Fibroblast of lung (primary cell): Measurements from ENCODE around the gene MFSD2A. TPM values are rescaled to one million over a fixed set of nuclear protein-coding genes. Genes with fewer than 3 reads are reported as not detected.
A peak's percentile ranks its signal among the peaks of the same experiment; 100 is the strongest.

Experiments used
- DNase-seq, 2 donors: peaks; one replicate each; pipeline versions ENCODE4 v3.0.0 to v3.0.0-alpha.2; 2010; ENCODE audit warnings: low read depth in 2 of 2
- H2AFZ ChIP-seq: 2 replicates; pipeline ENCODE4 v1.5.1; 2012; ENCODE audit warnings: low read length, control low read depth, inconsistent platforms
- H3K27ac ChIP-seq: 2 replicates; pipeline ENCODE4 v1.5.1; 2011; ENCODE audit warnings: low read length, control low read depth; ENCODE audit not compliant: insufficient read depth
- H3K27me3 ChIP-seq: 2 replicates; pipeline ENCODE4 v1.5.1; 2011; ENCODE audit warnings: mild to moderate bottlenecking, low read length; ENCODE audit not compliant: control insufficient read depth, insufficient read depth
- H3K36me3 ChIP-seq: 2 replicates; pipeline ENCODE4 v1.5.1; 2011; ENCODE audit warnings: low read length; ENCODE audit not compliant: control insufficient read depth, insufficient read depth
- H3K4me1 ChIP-seq: 2 replicates; pipeline ENCODE4 v1.5.1; 2011; ENCODE audit warnings: low read length; ENCODE audit not compliant: control insufficient read depth, insufficient read depth; ENCODE audit errors: extremely low read depth
- H3K4me2 ChIP-seq: 2 replicates; pipeline ENCODE4 v1.5.1; 2011; ENCODE audit warnings: low read length, control low read depth; ENCODE audit not compliant: insufficient read depth; ENCODE audit errors: extremely low read depth
- H3K4me3 ChIP-seq, 4 experiments: fragments of 200-600 bp in 1 of 4; sonication (generic) in 1 of 4; replicated peaks in 1 of 4; 2 replicates each; pipeline ENCODE4 v1.5.1; 2011 to 2016; ENCODE audit warnings: low read length in 4 of 4, low read depth in 3 of 4, mild to moderate bottlenecking in 3 of 4, control low read depth in 2 of 4, inconsistent platforms in 1 of 4, mixed read lengths in 1 of 4; ENCODE audit not compliant: insufficient read depth in 1 of 4; ENCODE audit errors: control extremely low read depth in 1 of 4
- H3K79me2 ChIP-seq: 2 replicates; pipeline ENCODE4 v1.5.1; 2012; ENCODE audit warnings: mild to moderate bottlenecking, low read length, inconsistent platforms; ENCODE audit not compliant: control insufficient read depth, insufficient read depth
- H3K9ac ChIP-seq: 2 replicates; pipeline ENCODE4 v1.5.1; 2011; ENCODE audit warnings: mild to moderate bottlenecking, low read length, control low read depth; ENCODE audit not compliant: insufficient read depth
- H3K9me3 ChIP-seq: 2 replicates; pipeline ENCODE4 v1.5.1; 2012; ENCODE audit warnings: low read depth, low read length; ENCODE audit not compliant: control insufficient read depth, insufficient read depth
- H4K20me1 ChIP-seq: 2 replicates; pipeline ENCODE4 v1.5.1; 2011; ENCODE audit warnings: low read length; ENCODE audit not compliant: control insufficient read depth, insufficient read depth; ENCODE audit errors: extremely low read depth
- EZH2 ChIP-seq: IDR thresholded peaks from 2 replicates; pipeline ENCODE4 v1.5.1; 2012; ENCODE audit warnings: low read length, control low read depth, mild to moderate bottlenecking; ENCODE audit errors: missing control alignments
- polyA plus RNA-seq, 2 donors: library from polyadenylated mRNA; depleted of rRNA in 1 of 2; stranded (reverse) in 1 of 2; unstranded in 1 of 2; fragments of >200 nt; gene quantifications; 2 replicates each; pipeline ENCODE4 v1.2.1, GENCODE V29; 2011 to 2012; ENCODE audit warnings: missing spikeins in 1 of 2
- total RNA-seq: library from RNA; depleted of rRNA; stranded (reverse); fragments of >200 nt; gene quantifications from 2 replicates; pipeline ENCODE4 v1.2.1, GENCODE V29; 2014
- TF ChIP-seq, protein P1 (sequence below), 2 donors: IDR thresholded peaks in 1 of 2; conservative IDR thresholded peaks in 1 of 2; 1 replicate in 1 of 2; 2 replicates in 1 of 2; pipeline ENCODE4 v1.5.1; 2011 to 2012; ENCODE audit warnings: low read length in 2 of 2, control low read depth in 1 of 2, inconsistent platforms in 1 of 2, low read depth in 1 of 2, mild to moderate bottlenecking in 1 of 2

MFSD2A gene
- total and polyA plus RNA-seq, 2 donors (not counting 1 experiment from before 2014, with no cell fraction given) = 0.90 to 1.2 TPM

DNA sequence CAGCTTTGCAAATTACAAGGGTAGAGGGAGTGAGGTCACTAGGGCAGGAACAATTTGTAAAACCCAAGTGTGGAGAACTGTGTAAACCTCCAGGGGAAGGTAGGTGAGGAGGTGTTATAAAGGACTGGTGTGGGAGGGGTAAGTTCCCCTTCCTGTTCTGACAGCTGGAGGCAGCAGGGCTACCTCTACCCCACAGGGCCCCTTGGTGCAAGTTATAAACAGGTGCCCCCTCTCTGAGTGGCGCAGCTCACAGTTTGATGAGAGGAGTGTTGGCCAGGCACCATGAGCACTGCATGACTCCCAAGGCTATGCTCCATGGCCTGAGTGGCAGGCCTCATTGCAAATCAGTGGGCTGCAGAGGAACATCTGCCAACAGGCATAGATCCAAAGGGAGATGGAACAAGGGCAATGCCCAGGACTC lies 41.0 kb downstream of the MFSD2A start:
- Histone ChIP-seq H3K27ac (no peak overlapping the region), H3K4me2 (no peak overlapping the region), H3K9me3 (no peaks in the 10 kb centered on the region), H3K4me1 (no peaks in the 10 kb centered on the region), H2AFZ (no peak overlapping the region), H3K27me3 (no peaks in the 10 kb centered on the region), H3K4me3 (no peak overlapping the region), H3K79me2 (no peaks in the 10 kb centered on the region), H3K36me3 (no peaks in the 10 kb centered on the region), H3K9ac (no peak overlapping the region), H4K20me1 (no peaks in the 10 kb centered on the region)
- no peak for DNase-seq
- no peak for TF ChIP-seq EZH2
- TF ChIP-seq, protein P1, sequence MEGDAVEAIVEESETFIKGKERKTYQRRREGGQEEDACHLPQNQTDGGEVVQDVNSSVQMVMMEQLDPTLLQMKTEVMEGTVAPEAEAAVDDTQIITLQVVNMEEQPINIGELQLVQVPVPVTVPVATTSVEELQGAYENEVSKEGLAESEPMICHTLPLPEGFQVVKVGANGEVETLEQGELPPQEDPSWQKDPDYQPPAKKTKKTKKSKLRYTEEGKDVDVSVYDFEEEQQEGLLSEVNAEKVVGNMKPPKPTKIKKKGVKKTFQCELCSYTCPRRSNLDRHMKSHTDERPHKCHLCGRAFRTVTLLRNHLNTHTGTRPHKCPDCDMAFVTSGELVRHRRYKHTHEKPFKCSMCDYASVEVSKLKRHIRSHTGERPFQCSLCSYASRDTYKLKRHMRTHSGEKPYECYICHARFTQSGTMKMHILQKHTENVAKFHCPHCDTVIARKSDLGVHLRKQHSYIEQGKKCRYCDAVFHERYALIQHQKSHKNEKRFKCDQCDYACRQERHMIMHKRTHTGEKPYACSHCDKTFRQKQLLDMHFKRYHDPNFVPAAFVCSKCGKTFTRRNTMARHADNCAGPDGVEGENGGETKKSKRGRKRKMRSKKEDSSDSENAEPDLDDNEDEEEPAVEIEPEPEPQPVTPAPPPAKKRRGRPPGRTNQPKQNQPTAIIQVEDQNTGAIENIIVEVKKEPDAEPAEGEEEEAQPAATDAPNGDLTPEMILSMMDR (conservative IDR thresholded peaks at IDR 0.05 in 1 of 2, IDR thresholded peaks at IDR 0.05 in 1 of 2; ENCODE audit: low read depth in 1 of 2, low read length in 2 of 2) = no peak

DNA sequence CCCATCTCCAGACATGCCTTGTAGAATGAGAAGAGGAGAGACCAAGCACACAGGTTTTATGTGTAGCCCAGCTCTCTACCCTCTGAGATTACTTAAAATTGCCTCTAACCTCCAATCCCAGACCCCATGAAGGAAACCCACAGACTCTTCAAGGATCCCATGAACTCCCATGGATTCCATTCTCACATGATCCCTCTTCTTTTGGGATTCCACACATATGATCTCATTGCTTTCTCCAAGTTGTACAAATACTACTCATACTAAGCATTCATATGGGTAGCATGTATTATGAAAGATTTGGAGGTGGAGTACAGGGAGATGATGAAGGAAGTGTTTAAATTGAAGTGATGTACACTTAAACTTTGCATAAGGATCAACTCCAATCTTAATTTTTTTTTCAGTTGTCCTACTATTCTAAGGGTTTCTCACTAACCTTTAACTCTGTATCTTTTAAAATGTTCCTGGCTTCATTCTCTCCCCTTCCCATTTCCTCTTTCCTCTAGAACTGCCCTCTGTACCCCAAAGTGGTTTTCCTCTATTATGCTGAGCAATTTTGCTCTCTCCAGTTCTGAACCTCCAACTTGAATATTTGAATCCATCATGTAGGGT lies 41.6 kb downstream of the MFSD2A start:
- H3K79me2 ChIP-seq = no peaks in the 10 kb centered on the region
- TF ChIP-seq, protein P1 (conservative IDR thresholded peaks at IDR 0.05 in 1 of 2, IDR thresholded peaks at IDR 0.05 in 1 of 2; ENCODE audit: low read depth in 1 of 2, low read length in 2 of 2) = no peak
- no peak for TF ChIP-seq EZH2
- H3K4me1 ChIP-seq = no peaks in the 10 kb centered on the region
- no peak overlapping the region for H3K9ac ChIP-seq
- H3K9me3 ChIP-seq = no peaks in the 10 kb centered on the region
- DNase-seq = peak in 1 of 2 donors; percentile 31
- no peaks in the 10 kb centered on the region for H4K20me1 ChIP-seq
- no peaks in the 10 kb centered on the region for H3K36me3 ChIP-seq
- no peaks in the 10 kb centered on the region for H3K27me3 ChIP-seq
- H3K4me3 ChIP-seq = no peak overlapping the region
- H3K4me2 ChIP-seq = no peak overlapping the region
- H2AFZ ChIP-seq = no peak overlapping the region
- no peak overlapping the region for H3K27ac ChIP-seq

DNA sequence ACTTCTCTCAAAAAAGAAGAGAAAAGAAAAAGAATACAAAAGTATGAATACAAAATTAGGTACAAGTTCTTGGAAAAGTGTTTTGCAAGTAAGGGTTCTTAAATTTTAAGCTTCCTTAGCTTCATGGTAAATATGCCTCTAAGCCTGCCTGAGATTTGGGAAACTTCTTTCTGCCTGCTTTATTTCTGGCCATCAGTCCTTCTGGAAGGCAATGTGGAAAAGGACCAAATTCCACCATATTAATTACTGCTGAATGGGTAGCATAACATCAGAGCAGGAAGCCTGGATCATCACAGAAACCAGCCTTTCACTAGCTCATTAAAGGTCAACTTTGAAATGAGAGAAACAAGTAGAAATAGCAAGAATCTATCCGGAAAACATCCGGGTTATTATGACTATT lies 46.5 kb downstream of the MFSD2A start:
- Histone ChIP-seq H3K79me2 (no peaks in the 10 kb centered on the region), H3K27ac (no peak overlapping the region), H3K9me3 (no peaks in the 10 kb centered on the region), H3K4me1 (no peaks in the 10 kb centered on the region), H3K4me2 (no peak overlapping the region), H3K36me3 (no peaks in the 10 kb centered on the region), H2AFZ (no peak overlapping the region), H3K27me3 (peaks cover 3% of the 10 kb centered on the region), H3K4me3 (no peak overlapping the region), H3K9ac (no peak overlapping the region), H4K20me1 (no peaks in the 10 kb centered on the region)
- TF ChIP-seq, protein P1 (conservative IDR thresholded peaks at IDR 0.05 in 1 of 2, IDR thresholded peaks at IDR 0.05 in 1 of 2; ENCODE audit: low read depth in 1 of 2, low read length in 2 of 2) = no peak
- TF ChIP-seq EZH2 = no peak
- no peak for DNase-seq
